ENCODE results near the gene GRID1.

GRCh38 chr10:86294346-86295265, 72.0 kb downstream of the GRID1 start:
- TF ChIP-seq, protein P1, sequence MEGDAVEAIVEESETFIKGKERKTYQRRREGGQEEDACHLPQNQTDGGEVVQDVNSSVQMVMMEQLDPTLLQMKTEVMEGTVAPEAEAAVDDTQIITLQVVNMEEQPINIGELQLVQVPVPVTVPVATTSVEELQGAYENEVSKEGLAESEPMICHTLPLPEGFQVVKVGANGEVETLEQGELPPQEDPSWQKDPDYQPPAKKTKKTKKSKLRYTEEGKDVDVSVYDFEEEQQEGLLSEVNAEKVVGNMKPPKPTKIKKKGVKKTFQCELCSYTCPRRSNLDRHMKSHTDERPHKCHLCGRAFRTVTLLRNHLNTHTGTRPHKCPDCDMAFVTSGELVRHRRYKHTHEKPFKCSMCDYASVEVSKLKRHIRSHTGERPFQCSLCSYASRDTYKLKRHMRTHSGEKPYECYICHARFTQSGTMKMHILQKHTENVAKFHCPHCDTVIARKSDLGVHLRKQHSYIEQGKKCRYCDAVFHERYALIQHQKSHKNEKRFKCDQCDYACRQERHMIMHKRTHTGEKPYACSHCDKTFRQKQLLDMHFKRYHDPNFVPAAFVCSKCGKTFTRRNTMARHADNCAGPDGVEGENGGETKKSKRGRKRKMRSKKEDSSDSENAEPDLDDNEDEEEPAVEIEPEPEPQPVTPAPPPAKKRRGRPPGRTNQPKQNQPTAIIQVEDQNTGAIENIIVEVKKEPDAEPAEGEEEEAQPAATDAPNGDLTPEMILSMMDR (IDR thresholded peaks at IDR 0.05 in 2 of 3, conservative IDR thresholded peaks at IDR 0.05 in 1 of 3; ENCODE audit: borderline replicate concordance in 1 of 3, insufficient read depth in 1 of 3, low read depth in 2 of 3, low read length in 2 of 3), result no peak
- TF ChIP-seq POLR2A (IDR thresholded peaks at IDR 0.05; ENCODE audit: borderline replicate concordance, extremely low read depth, insufficient read depth, insufficient read length) (no peak), JUND (IDR thresholded peaks at IDR 0.05) (no peak), EZH2phosphoT487 (IDR thresholded peaks at IDR 0.05; ENCODE audit: borderline replicate concordance) (no peak), SIN3A (IDR thresholded peaks at IDR 0.05; ENCODE audit: low read depth) (no peak), EZH2 (IDR thresholded peaks at IDR 0.05) (no peak), POLR2AphosphoS5 (IDR thresholded peaks at IDR 0.05; ENCODE audit: low read depth, low read length) (no peak), YY1 (IDR thresholded peaks at IDR 0.05; ENCODE audit: extremely low read depth, insufficient replicate concordance, low read depth, low read length) (no peak), RAD21 (IDR thresholded peaks at IDR 0.05; ENCODE audit: low read depth) (no peak), CEBPB (IDR thresholded peaks at IDR 0.05; ENCODE audit: low read depth) (no peak)
- TF ChIP-seq, protein P2, sequence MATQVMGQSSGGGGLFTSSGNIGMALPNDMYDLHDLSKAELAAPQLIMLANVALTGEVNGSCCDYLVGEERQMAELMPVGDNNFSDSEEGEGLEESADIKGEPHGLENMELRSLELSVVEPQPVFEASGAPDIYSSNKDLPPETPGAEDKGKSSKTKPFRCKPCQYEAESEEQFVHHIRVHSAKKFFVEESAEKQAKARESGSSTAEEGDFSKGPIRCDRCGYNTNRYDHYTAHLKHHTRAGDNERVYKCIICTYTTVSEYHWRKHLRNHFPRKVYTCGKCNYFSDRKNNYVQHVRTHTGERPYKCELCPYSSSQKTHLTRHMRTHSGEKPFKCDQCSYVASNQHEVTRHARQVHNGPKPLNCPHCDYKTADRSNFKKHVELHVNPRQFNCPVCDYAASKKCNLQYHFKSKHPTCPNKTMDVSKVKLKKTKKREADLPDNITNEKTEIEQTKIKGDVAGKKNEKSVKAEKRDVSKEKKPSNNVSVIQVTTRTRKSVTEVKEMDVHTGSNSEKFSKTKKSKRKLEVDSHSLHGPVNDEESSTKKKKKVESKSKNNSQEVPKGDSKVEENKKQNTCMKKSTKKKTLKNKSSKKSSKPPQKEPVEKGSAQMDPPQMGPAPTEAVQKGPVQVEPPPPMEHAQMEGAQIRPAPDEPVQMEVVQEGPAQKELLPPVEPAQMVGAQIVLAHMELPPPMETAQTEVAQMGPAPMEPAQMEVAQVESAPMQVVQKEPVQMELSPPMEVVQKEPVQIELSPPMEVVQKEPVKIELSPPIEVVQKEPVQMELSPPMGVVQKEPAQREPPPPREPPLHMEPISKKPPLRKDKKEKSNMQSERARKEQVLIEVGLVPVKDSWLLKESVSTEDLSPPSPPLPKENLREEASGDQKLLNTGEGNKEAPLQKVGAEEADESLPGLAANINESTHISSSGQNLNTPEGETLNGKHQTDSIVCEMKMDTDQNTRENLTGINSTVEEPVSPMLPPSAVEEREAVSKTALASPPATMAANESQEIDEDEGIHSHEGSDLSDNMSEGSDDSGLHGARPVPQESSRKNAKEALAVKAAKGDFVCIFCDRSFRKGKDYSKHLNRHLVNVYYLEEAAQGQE (IDR thresholded peaks at IDR 0.05; ENCODE audit: low read depth), result no peak
- TF ChIP-seq, protein P3, sequence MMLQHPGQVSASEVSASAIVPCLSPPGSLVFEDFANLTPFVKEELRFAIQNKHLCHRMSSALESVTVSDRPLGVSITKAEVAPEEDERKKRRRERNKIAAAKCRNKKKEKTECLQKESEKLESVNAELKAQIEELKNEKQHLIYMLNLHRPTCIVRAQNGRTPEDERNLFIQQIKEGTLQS (IDR thresholded peaks at IDR 0.05), result no peak

Measured in HCT116 (cell line).